HG03039 (cell line): ENCODE data around the gene OPHN1.

Source experiments
- ATAC-seq: cut with Tn5 transposase; IDR thresholded peaks from one replicate; pipeline ENCODE4 v1.9.1; 2021; ENCODE audit warnings: mild to moderate bottlenecking, moderate library complexity; ENCODE audit not compliant: unreplicated experiment

Gene OPHN1

GRCh38 chrX:68186552-68187262 is 246.6 kb downstream of the OPHN1 start:
- ATAC-seq, result no peak

- ATAC-seq, result no peak
Observed at GRCh38 chrX:68185161-68185560, 248.1 kb downstream of the OPHN1 start.

GRCh38 chrX:68183612-68184214 is 249.6 kb downstream of the OPHN1 start:
- ATAC-seq, result no peak

GRCh38 chrX:68180579-68180978 is 252.7 kb downstream of the OPHN1 start:
- no peak for ATAC-seq

GRCh38 chrX:68179355-68179754 is 253.9 kb downstream of the OPHN1 start:
- ATAC-seq, result no peak

- ATAC-seq, result no peak
Observed at GRCh38 chrX:68177542-68177941, 255.8 kb downstream of the OPHN1 start.

- no peak for ATAC-seq
Observed at GRCh38 chrX:68175562-68175961, 257.7 kb downstream of the OPHN1 start.

GRCh38 chrX:68163441-68163840 is 269.9 kb downstream of the OPHN1 start:
- no peak for ATAC-seq

GRCh38 chrX:68147848-68148247 is 285.4 kb downstream of the OPHN1 start:
- no peak for ATAC-seq

- no peak for ATAC-seq
Observed at GRCh38 chrX:68146054-68146453, 287.2 kb downstream of the OPHN1 start.

- no peak for ATAC-seq
Observed at GRCh38 chrX:68139791-68140190, 293.5 kb downstream of the OPHN1 start.

GRCh38 chrX:68133181-68133580 is 300.1 kb downstream of the OPHN1 start:
- ATAC-seq, result no peak

GRCh38 chrX:68132749-68133148 is 300.5 kb downstream of the OPHN1 start:
- no peak for ATAC-seq

GRCh38 chrX:68121835-68122234 is 311.5 kb downstream of the OPHN1 start:
- no peak for ATAC-seq

- ATAC-seq, result no peak
Observed at GRCh38 chrX:68121371-68121770, 311.9 kb downstream of the OPHN1 start.

- ATAC-seq, result no peak
Observed at GRCh38 chrX:68115371-68115770, 317.9 kb downstream of the OPHN1 start.

- ATAC-seq, result no peak
Observed at GRCh38 chrX:68114573-68115129, 318.6 kb downstream of the OPHN1 start.

- no peak for ATAC-seq
Observed at GRCh38 chrX:68113837-68114572, 319.3 kb downstream of the OPHN1 start.

- ATAC-seq, result no peak
Observed at GRCh38 chrX:68112321-68112720, 321.0 kb downstream of the OPHN1 start.

- no peak for ATAC-seq
Observed at GRCh38 chrX:68109162-68109561, 324.1 kb downstream of the OPHN1 start.

- ATAC-seq, result no peak
Observed at GRCh38 chrX:68098431-68098830, 334.9 kb downstream of the OPHN1 start.

GRCh38 chrX:68090266-68090665 is 343.0 kb downstream of the OPHN1 start:
- ATAC-seq, result no peak
